Forelimb muscle (tissue), 1 donor: ENCODE measurements around the gene REG3G. TPM values are rescaled to one million over a fixed set of nuclear protein-coding genes. Genes with fewer than 3 reads are reported as not detected.

Experiments
- DNase-seq: peaks from one replicate; pipeline ENCODE4 v3.0.0-alpha.2; 2013; ENCODE audit warnings: low read depth
- polyA plus RNA-seq: library from polyadenylated mRNA; unstranded; fragments of 120-200 nt; gene quantifications from one replicate; pipeline ENCODE4 v1.2.1, GENCODE V29; 2013; ENCODE audit not compliant: insufficient read length

Gene REG3G
- polyA plus RNA-seq = not detected

- DNase-seq = no peak
These were observed at the start of gene REG3G for GRCh38 chr2:79025421-79025820. Gene REG3G (plus strand): TSS chr2:79025702. CDS start chr2:79026094, 392 bp downstream.

DNA sequence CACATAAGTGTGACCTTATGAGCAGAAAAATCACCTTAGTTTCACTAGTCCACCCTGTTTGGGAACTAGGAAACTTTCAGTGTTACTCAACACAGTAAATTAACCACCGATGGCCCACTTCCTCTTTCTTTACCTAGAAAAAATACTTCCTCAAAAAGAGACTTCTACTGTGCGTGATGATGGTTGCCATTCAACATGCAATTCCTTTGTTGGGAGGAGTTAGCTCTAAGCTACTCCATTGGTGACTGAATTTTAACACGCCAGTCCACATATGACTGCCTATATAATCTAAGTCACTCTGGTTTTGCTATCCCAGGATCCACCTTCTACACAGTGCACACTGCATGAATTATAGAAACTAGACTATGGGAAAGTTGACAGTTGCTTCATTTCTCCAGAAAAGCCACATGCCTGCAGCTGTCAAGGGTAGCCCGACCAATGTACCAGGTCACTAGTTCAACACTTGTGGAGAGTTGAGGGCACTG, 47.8 kb upstream of the REG3G start:
- no peak for DNase-seq

- DNase-seq = no peak
These were observed 47.2 kb upstream of the REG3G start for GRCh38 chr2:78978340-78978739.

DNA sequence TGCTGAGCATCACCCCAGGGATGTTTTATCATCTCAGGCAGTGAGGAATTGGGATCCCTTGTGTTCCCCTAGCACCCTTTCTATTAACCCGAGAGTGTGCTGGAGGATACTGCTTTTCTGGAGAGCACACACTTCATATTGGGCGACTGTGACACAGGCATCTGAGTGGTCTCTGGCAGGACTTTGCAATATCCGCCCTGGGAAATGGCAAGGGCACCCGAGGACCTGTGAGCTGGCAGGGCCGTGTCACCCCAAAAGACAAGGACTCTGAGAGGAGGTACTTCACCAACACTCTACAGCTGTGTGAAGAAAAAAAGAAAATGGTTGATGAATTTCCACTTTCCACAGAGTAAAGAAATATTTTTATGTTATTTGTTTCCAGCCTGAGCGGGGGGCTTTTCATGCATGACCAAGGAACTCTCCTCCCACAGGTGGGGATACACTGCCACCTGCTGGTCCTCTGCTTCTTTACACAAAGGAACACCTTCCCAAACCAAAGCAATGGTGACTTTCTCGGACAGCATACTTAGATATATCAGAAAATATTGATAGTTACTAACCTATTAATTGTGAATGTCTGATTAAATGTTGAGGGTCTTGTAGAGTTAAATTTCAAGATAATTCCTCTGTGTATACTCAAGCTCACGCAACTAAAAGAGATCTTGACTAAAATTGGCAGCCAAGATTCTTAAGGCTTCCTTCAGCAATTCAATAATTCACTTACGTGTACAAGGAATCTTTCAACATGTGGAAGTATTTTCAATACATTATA, 45.9 kb upstream of the REG3G start:
- DNase-seq = peak; percentile 63

- peak; percentile 38 for DNase-seq
These were observed 45.4 kb upstream of the REG3G start for GRCh38 chr2:78980152-78980465.

DNA sequence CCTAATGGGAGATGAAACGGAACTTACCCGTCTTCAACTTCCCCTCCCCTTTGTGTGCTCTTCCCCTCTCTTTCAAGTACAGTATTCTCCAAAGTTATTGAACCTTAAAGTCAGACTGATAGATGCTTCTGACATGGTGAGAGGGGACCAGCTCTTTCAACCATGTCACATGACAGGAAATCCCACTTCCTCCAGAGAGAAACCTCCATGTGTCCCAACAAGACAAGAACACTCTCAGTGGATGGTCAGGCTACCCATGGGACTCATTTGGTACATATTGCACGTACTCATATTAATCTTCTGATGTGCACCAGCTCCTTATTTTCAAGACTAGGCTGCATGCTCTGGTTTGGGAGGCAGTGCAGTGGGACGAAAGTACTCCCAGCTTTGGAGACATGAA, 44.6 kb upstream of the REG3G start:
- DNase-seq = no peak

DNA sequence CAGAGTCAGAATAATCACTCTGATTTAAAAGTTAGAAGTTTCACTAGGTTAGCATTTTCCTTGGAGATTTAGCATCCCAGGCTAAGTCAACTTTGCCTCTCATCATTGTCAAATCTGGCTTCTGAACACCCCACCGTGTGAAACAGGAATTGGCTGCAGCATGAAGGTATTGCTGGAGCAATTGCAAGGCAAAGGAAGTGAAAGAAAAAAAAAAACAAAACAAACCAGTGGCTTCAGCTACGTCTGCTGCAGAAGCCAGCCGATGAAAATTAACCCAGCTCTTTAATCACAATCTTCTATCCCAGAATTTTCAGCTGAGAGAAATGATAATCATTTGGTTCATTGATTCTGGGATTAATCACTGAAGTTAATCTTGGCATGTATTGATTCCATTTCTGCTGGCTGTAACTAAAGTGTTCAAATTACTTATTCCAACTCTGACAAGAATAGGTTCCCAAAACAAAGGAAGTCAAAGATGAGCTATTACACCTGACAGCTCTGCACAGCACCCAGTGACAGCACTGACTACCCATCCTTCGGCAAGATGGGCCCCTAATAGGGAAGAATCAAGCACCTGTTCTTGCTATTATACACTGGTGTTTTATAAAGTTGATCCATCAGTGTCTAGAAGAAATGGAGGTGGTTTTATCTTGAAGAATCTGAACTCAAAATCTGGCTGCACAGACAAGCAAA, 42.7 kb upstream of the REG3G start:
- no peak for DNase-seq

GRCh38 chr2:78984386-78984785, 41.1 kb upstream of the REG3G start:
- DNase-seq = no peak

DNA sequence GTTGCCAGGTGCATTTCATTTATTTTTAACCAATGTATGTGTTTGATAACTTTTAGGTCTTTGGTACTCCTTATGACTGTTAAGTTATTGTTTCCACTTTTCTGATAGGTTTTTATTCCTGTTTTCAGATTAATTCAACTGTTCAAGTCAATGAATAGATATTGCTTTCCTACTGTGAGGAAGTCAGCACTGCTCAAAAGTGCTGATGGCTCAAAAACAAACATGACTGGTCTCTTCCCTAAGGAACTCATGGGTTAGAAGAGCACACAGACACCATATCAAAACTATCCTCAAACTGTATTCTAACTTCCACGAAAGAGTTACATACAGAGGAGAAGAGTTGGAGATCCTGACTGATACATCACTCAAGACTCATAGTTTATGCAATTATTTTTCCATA, 39.9 kb upstream of the REG3G start:
- DNase-seq = no peak

DNA sequence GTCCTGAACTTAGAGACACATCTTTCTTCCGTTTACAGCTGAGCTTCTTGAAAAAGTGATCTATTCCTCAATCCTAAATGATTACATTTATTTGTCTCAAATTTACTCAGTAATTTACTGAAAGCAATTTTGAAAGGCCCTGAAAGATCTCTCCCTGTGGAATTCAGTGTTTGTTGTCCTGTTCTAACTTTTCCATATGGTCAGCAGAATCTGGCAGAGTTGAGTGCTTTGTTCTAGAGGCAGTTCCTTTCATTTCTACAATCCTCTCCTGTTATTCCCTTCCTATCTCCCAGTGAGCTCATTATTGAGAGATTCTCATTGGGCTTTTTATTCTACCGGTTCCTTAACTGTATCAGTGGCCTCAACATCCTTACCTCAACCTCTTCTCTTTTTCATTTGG, 36.5 kb upstream of the REG3G start:
- peak; percentile 64 for DNase-seq

- no peak for DNase-seq
These were observed 33.1 kb upstream of the REG3G start for GRCh38 chr2:78992451-78992806.

- no peak for DNase-seq
These were observed 32.5 kb upstream of the REG3G start for GRCh38 chr2:78992807-78993517.

- no peak for DNase-seq
These were observed 31.9 kb upstream of the REG3G start for GRCh38 chr2:78993518-78994148.

DNA sequence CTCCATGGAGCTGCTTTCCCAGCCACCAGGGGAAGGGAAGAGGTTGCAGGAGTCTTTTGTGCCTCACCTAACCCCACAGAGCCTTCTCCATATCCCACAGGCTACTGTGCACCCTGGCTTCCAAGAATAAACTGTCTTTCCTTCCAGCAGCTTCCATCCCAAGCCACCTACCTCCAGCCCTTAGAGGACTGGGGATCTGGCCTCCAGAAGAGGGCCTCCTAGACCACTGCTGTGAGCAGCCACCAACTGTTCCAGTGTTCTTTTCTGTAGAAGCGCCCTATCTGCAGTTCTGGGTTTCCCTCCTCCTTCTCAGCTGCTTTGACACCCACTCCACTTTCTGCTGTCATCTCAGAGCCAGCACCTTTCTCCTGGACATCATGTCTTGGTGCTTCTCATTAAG, 30.7 kb upstream of the REG3G start:
- DNase-seq = no peak

- DNase-seq = no peak
These were observed 26.1 kb upstream of the REG3G start for GRCh38 chr2:78999406-78999805.

- no peak for DNase-seq
These were observed 25.4 kb upstream of the REG3G start for GRCh38 chr2:79000008-79000576.

DNA sequence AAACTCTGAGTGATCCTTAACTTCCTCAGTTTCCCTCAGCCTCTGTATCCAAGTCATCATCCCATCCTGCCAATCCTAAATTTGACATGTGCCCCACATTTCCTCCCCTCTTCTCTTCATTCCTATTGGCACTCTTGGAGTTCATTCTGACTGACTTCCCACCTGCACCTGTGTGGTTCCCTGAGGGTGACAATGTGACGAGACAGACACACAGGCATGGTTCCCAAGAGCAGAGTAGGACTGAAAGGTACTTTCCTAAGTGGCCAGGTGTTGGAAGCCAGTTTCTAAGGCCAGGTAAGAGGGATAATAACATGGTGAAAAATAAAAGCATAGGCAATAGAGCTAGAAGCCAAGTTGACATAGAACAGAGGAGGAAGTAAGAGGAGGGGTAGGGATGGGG, 24.2 kb upstream of the REG3G start:
- no peak for DNase-seq

- no peak for DNase-seq
These were observed 20.8 kb upstream of the REG3G start for GRCh38 chr2:79004680-79005079.

- DNase-seq = no peak
These were observed 20.3 kb upstream of the REG3G start for GRCh38 chr2:79005216-79005615.

DNA sequence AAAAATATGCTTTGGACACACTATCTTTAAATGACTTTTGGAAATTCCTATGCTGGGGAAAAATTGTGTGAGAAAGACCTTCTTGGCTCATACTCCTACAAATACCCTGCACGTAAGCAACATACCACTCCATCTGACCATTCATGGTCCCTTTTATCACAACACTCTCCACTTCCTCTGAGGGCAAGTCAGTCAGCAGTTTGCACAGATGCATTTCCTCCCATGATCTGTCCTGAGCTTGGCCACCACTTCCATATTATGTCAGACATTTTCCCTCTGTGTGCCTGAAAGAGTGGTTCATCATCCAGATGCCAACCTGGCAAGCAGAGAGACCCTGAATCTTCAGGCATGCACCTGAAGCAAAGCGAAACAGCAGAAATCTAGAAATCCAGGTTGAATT, 16.1 kb upstream of the REG3G start:
- DNase-seq = no peak

DNA sequence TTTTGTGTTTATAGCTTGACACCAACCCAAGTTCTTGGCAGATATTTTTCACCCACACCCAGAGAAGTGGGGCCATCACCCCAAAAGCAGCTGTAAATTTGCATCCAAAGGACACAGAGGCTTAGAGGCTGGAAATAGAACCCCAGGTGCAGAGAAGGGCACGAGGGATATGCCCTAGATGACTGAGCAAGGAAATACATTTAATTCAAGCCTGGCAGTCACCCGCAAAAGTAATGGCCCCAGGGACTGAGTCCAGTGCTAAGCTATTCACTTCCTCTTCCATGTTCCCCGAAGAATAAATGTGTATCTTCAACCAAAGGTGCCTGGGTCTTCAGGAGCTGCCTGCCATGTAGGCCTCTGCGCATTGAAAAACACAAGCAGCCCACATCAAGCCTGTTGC, 14.0 kb upstream of the REG3G start:
- no peak for DNase-seq

DNA sequence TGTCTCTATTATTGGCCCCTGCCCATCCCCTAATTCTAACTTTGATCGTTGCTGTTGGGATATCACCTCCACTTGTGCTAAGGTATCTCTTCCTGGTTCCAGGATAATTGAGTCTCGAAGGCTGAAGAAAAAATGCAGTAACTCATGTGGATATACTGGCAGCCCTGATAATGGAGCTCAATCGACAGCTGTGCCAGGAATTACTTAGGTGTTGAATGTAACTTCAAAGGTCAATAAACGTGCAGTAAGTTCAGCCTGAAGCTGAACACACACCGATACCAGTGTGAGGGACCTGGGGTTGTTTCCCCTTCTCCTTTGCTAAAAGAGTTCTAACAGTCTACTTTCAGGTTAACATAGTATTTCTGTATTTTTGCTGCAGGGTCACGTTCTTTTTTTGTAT, 11.9 kb upstream of the REG3G start:
- DNase-seq = no peak
